Activated CD8-positive, alpha-beta memory T cell treated with anti-CD3 and anti-CD28 coated beads for 48 hours (primary cell): ENCODE results near the gene HERC6.
"Not testable (repeated sequence)": the region's sequence is repeated elsewhere in the genome, so short reads cannot be mapped to it uniquely, and the experiment has no call there.

Experiments
- DNase-seq, 3 experiments: peaks; one replicate each; pipeline ENCODE4 v3.0.0-alpha.2; 2020; ENCODE audit warnings: low read depth in 2 of 3, low spot score in 2 of 3

HERC6 gene

GRCh38 chr4:88378691-88379559 is at the start of gene HERC6:
TSS of gene HERC6 (plus strand) at chr4:88378852. CDS start at chr4:88378922, 70 bp downstream.
- peak; percentile 32 to 57 (median 52) for DNase-seq

- no peak for DNase-seq
Observed at GRCh38 chr4:88333741-88334405, 44.8 kb upstream of the HERC6 start.

- no peak for DNase-seq
Observed at GRCh38 chr4:88335092-88335665, 43.5 kb upstream of the HERC6 start.

- DNase-seq: no peak
Observed at GRCh38 chr4:88341227-88342192, 37.1 kb upstream of the HERC6 start.

- not testable (repeated sequence) for DNase-seq
Observed at GRCh38 chr4:88346902-88347301, 31.8 kb upstream of the HERC6 start.

- not testable (repeated sequence) for DNase-seq
Observed at GRCh38 chr4:88348761-88349160, 29.9 kb upstream of the HERC6 start.

- no peak for DNase-seq
Observed at GRCh38 chr4:88350786-88351185, 27.9 kb upstream of the HERC6 start.

- DNase-seq: no peak
Observed at GRCh38 chr4:88352062-88352740, 26.5 kb upstream of the HERC6 start.

GRCh38 chr4:88353324-88353723 is 25.3 kb upstream of the HERC6 start:
- no peak for DNase-seq

GRCh38 chr4:88356771-88357170 is 21.9 kb upstream of the HERC6 start:
- no peak for DNase-seq

GRCh38 chr4:88357262-88357661 is 21.4 kb upstream of the HERC6 start:
- no peak for DNase-seq

GRCh38 chr4:88359558-88359957 is 19.1 kb upstream of the HERC6 start:
- no peak for DNase-seq

- DNase-seq: no peak
Observed at GRCh38 chr4:88360256-88360655, 18.4 kb upstream of the HERC6 start.

GRCh38 chr4:88360791-88361190 is 17.9 kb upstream of the HERC6 start:
- DNase-seq: no peak

GRCh38 chr4:88361217-88361773 is 17.4 kb upstream of the HERC6 start:
- not testable (repeated sequence) for DNase-seq

- no peak for DNase-seq
Observed at GRCh38 chr4:88366460-88366859, 12.2 kb upstream of the HERC6 start.

- DNase-seq: no peak
Observed at GRCh38 chr4:88367826-88368225, 10.8 kb upstream of the HERC6 start.

- DNase-seq: not testable (repeated sequence)
Observed at GRCh38 chr4:88369180-88369812, 9.4 kb upstream of the HERC6 start.

- DNase-seq: no peak
Observed at GRCh38 chr4:88381123-88381522, 2.5 kb downstream of the HERC6 start.
